ENCODE data around the gene NTPCR. TPM values are rescaled to one million over a fixed set of nuclear protein-coding genes. Genes with fewer than 3 reads are reported as not detected.

The NTPCR gene
- polyA plus RNA-seq, 1 donor (not counting 4 experiments of a cell fraction or from before 2014, with no cell fraction given): 40.0 TPM

DNA sequence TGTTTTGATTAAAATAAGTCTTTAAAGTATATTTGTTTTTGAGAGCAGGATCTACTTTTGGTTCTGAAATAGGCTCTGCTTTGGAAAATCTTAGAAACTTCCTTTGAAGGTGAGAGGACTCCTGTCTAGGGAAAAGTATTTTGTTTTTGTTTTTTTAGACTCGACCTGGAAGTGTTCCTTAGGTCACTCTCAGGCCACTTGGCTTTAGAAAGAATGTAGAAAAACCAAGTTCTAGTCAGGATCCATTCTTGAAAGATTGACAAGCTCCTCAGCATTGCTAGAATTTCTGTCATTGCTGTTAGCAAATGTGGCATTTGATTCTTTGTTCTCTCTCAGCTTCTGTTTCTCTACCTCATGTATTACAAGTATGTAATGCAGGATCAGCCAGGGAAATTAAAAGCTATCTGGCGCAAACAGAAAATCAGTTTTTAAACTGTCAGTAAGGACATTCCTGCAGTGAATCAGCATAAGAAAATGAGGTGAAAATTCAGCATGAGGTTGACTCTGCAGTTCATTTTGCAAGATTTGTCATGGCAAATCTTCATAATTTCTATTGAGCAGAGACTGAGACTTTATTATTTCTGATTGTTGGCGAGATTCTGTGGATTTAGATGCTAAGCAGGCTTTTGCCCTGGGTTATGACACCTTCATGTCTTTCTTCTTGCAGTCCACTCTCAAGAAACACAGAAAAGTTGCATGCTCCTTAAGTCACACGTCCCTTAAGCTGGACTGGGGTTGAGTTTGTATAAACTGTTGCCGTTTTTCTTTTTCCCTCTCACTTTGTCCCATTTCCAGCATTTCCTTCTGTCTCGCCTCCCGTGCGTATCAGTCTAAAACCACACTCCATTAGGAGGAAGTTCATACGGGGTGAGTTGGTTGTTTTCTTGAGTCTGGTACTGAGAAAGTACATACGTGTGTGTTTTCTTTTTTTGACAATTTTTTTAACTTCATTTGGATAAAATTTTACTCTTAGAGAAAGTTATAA lies 12.6 kb downstream of the NTPCR start:
- TF ChIP-seq, protein P1, sequence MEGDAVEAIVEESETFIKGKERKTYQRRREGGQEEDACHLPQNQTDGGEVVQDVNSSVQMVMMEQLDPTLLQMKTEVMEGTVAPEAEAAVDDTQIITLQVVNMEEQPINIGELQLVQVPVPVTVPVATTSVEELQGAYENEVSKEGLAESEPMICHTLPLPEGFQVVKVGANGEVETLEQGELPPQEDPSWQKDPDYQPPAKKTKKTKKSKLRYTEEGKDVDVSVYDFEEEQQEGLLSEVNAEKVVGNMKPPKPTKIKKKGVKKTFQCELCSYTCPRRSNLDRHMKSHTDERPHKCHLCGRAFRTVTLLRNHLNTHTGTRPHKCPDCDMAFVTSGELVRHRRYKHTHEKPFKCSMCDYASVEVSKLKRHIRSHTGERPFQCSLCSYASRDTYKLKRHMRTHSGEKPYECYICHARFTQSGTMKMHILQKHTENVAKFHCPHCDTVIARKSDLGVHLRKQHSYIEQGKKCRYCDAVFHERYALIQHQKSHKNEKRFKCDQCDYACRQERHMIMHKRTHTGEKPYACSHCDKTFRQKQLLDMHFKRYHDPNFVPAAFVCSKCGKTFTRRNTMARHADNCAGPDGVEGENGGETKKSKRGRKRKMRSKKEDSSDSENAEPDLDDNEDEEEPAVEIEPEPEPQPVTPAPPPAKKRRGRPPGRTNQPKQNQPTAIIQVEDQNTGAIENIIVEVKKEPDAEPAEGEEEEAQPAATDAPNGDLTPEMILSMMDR (optimal IDR thresholded peaks at IDR 0.05 in 1 of 3, IDR thresholded peaks at IDR 0.05 in 1 of 3, conservative IDR thresholded peaks at IDR 0.05 in 1 of 3; ENCODE audit: extremely low read depth in 1 of 3, insufficient read depth in 2 of 3, low read length in 3 of 3): no peak
- TF ChIP-seq EZH2 (IDR thresholded peaks at IDR 0.05; ENCODE audit: low read length): no peak
- no peaks in the 10 kb centered on the region for H3K27me3 ChIP-seq (ENCODE audit: control insufficient read depth, extremely low read depth, insufficient read depth, low read length)
- dilution Hi-C loops (cut with MboI; ENCODE audit: extremely low pct_ligation_motif_present, low sequenced_read_pairs): no loop called here
- FAIRE-seq (no peak), DNase-seq (ENCODE audit: low read depth, low spot score) (no peak)
- no peaks in the 10 kb centered on the region for H4K20me1 ChIP-seq (ENCODE audit: control insufficient read depth, extremely low read depth, insufficient read depth, low read length)
- no peak overlapping the region for H3K4me2 ChIP-seq (ENCODE audit: control insufficient read depth, extremely low read depth, insufficient read depth, low read depth, low read length)
- H3K36me3 ChIP-seq (ENCODE audit: control insufficient read depth in 2 of 2, extremely low read depth in 1 of 2, insufficient read depth in 2 of 2, low read length in 2 of 2): peaks cover 9 to 12% of the 10 kb centered on the region in 2 experiments
- H3K9me3 ChIP-seq (ENCODE audit: control insufficient read depth, low read depth, low read length): peaks cover 1% of the 10 kb centered on the region
- peaks cover 5% of the 10 kb centered on the region for H3K4me1 ChIP-seq (ENCODE audit: control insufficient read depth, extremely low read depth, insufficient read depth, low read length)
- H3K9me1 ChIP-seq (ENCODE audit: control insufficient read depth, extremely low read depth, insufficient read depth, low read length): no peaks in the 10 kb centered on the region
- H3K79me2 ChIP-seq (ENCODE audit: control insufficient read depth, insufficient read depth, low read length): no peaks in the 10 kb centered on the region
- no peak overlapping the region for H2AFZ ChIP-seq (ENCODE audit: control insufficient read depth, low read length)
- H3K9ac ChIP-seq (ENCODE audit: control insufficient read depth, extremely low read depth, insufficient read depth, low read length): no peak overlapping the region
- H3K4me3 ChIP-seq (ENCODE audit: control insufficient read depth in 2 of 3, extremely low read depth in 1 of 3, insufficient read depth in 2 of 3, low read depth in 1 of 3, low read length in 3 of 3): no peak overlapping the region
- no peak overlapping the region for H3K27ac ChIP-seq (ENCODE audit: control insufficient read depth, insufficient read depth, low read length)

DNA sequence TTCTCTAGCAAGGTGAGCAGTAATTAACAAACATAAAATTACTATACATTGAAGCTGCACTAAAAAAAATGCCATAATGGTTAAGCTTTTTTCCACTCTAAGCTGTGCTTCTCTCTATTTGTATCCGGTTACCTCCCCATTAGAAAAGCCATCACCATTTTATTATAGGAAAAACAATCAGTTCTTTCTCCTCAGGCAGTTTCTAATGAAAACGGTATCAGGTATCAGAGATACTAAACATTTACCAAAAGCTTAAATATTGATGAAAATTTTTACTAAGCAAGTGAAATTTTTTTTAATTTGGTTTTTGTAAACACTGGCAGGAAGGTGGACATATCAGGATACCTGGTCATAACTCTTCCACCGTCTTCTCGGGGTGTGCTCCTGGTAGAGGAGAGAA lies 14.2 kb downstream of the NTPCR start:
- DNase-seq (ENCODE audit: low read depth, low spot score) (no peak), FAIRE-seq (no peak)
- TF ChIP-seq EZH2 (IDR thresholded peaks at IDR 0.05; ENCODE audit: low read length): no peak
- TF ChIP-seq, protein P1 (optimal IDR thresholded peaks at IDR 0.05 in 1 of 3, IDR thresholded peaks at IDR 0.05 in 1 of 3, conservative IDR thresholded peaks at IDR 0.05 in 1 of 3; ENCODE audit: extremely low read depth in 1 of 3, insufficient read depth in 2 of 3, low read length in 3 of 3): no peak
- H3K4me1 ChIP-seq (ENCODE audit: control insufficient read depth, extremely low read depth, insufficient read depth, low read length): peaks cover 5% of the 10 kb centered on the region
- no peak overlapping the region for H2AFZ ChIP-seq (ENCODE audit: control insufficient read depth, low read length)
- no peaks in the 10 kb centered on the region for H3K9me3 ChIP-seq (ENCODE audit: control insufficient read depth, low read depth, low read length)
- H3K9me1 ChIP-seq (ENCODE audit: control insufficient read depth, extremely low read depth, insufficient read depth, low read length): no peaks in the 10 kb centered on the region
- H3K79me2 ChIP-seq (ENCODE audit: control insufficient read depth, insufficient read depth, low read length): no peaks in the 10 kb centered on the region
- H4K20me1 ChIP-seq (ENCODE audit: control insufficient read depth, extremely low read depth, insufficient read depth, low read length): no peaks in the 10 kb centered on the region
- H3K4me3 ChIP-seq (ENCODE audit: control insufficient read depth in 2 of 3, extremely low read depth in 1 of 3, insufficient read depth in 2 of 3, low read depth in 1 of 3, low read length in 3 of 3): no peak overlapping the region
- H3K36me3 ChIP-seq (ENCODE audit: control insufficient read depth in 2 of 2, extremely low read depth in 1 of 2, insufficient read depth in 2 of 2, low read length in 2 of 2): peaks cover 2% of the 10 kb centered on the region in 2 experiments
- no peak overlapping the region for H3K27ac ChIP-seq (ENCODE audit: control insufficient read depth, insufficient read depth, low read length)
- no peak overlapping the region for H3K9ac ChIP-seq (ENCODE audit: control insufficient read depth, extremely low read depth, insufficient read depth, low read length)
- dilution Hi-C loops (cut with MboI; ENCODE audit: extremely low pct_ligation_motif_present, low sequenced_read_pairs): no loop called here
- H3K27me3 ChIP-seq (ENCODE audit: control insufficient read depth, extremely low read depth, insufficient read depth, low read length): no peaks in the 10 kb centered on the region
- no peak overlapping the region for H3K4me2 ChIP-seq (ENCODE audit: control insufficient read depth, extremely low read depth, insufficient read depth, low read depth, low read length)
